Measurements from ENCODE around the gene SCARB1.

Gene SCARB1

DNA sequence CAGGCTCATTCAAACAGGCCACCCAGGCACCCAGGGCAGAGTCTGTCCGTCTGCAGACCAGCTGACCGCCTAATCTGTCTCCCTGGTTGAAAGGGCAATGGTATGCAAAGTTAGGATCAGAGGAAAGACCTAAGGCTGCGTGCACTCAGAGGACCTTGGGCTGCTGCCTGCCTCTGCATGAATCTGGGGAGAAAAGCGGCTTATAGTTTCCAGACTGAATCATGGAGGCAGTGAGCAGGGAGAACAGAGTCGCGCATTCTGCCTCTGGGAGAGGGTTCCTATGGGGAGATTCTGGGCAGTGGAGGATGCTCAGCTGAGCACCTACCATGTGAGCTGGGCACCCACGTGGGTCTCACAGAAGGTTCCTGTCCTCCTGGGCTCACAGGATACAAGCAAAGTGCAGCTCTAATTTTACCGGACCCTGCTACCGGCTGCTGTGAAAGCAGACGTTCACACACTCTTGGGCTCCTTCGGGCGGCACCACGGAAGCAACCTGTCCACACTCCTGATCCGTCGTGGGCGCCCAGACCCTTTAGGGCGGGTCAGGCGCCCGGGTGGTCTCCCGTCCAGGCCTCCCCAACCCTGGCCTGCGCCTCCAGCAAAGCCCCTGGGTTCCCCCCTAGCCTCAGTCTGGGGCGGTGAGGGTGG is 772 bp downstream of the SCARB1 start:
- no peak for DNase-seq (ENCODE audit: low read depth, low spot score)

DNA sequence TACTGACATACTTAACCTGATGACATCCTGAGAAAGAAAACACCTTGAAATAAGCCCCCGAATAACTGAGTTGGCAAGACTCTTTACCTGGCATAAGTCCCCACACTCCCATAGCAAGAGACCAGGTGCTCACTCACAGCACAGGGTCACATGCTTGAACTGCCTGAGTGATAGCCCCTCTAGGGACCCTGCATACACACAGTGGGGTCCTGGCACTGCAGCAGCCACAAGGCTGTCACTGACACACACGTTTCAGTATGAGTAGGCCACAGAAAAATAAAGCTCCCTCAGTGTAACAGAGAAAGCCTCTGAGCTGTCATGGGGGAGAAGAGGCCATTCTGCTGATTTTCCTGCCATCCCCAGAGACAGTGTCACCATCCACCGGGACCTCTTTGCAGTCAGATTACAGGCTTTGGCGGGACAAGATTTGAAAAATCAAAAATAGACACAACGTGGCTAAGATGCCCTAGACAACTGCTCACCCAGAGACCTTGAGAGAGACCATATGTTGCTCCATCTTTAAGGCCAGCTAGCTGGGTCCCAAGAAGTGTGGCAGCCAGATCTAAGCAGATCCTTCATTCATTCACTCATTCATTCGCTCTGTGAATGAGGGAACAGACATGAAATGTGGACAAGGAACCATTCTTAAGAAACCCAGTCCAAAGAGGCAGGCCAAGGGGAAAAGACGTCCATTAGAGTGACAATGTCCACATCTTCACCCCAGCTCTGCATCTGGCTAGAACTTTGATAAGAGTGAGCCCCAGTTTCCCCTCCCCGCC is 1.6 kb downstream of the SCARB1 start:
- DNase-seq (ENCODE audit: low read depth, low spot score), result no peak

DNA sequence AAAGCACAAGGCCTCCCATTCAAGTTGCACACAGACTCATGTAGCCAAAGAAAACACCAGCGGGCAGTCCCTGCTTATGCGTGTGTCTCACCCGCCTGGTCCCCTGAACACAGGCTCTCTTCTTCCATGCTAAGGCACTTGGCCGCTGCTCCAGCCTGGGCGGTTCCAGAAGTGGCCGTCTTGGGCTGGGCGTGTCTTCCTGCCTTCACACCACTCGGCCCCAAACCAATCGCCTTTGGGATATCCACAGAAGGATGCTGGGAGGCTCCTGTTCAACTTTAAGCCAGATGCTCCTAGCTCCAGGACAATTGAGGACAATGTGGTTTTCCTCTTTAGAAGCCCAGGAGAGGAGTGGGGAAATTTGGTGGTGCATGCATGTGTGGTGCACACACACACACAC is 2.2 kb downstream of the SCARB1 start:
- DNase-seq (ENCODE audit: low read depth, low spot score), result no peak

DNA sequence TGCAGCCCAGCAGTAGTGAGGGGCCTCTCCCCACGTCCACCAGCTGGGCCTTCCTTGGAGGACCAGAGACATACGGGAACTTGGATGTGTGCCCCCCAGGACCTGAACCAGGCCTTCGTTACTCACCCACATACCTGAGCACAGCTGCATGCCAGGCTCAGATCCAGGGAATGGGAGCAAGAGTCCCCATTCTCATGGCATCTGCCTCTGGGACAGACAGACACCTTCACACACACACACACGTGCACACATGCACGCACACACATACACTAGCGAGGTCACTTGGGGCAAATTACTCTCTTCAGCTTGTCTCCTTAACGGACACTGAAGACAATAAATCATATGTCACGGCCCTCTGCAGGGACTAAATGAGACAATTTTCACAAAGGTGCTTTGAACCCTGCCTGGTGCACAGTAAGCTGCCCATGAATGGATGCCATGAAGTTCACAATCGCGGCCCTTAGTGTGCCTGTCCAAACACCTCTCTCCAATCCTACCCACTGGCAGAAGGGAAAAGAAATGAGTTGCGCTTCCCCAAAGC is 5.7 kb downstream of the SCARB1 start:
- DNase-seq (ENCODE audit: low read depth, low spot score), result no peak

DNA sequence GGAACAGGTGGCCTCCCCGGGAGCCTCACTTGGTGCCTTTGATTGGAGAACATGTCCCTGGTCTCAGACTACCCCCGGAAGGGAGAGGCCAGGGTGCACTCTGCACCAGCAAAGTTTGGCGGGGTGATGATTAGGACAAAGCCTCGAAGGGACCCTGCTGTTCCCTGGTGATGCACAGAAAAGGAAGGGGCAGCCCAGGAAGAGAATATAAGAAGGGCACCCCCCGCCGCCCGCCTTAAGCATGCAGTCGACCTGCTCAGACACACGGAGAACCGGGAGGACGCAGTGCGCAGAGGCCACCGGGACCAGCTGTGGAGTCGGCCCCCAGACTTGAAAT is 6.9 kb downstream of the SCARB1 start:
- DNase-seq (ENCODE audit: low read depth, low spot score), result no peak

DNA sequence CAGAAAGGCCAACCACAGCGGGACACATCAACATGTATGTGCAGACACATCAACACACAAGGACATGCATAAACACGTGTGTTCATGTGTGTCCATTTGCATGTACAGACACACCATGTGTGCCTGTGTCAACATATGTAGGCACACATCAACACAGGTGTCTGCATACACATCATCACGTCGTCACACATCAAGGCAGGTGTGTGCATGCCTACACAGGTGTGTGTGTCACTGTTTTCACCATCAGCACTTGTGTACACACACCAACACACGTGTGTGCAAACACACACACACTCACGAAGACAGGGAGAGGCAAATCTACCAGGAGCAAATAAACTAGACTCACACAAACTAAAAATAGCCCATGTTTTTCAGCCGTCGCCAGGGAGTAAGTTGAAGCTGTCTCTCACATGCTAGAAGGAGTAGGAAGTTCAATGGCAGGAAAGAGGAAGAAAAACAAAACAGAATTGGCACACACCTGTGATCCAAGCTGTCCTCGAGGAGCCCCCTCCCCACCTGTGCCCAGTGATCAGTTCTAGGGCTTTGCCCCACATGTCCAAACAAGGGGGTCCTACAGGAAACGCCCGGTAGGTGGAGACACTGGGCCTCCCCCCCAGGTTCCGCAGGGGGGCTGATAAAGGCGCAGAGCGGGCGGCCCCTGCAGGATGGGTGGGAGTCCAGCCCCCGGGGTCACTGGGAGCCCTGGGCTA is 7.4 kb downstream of the SCARB1 start:
- no peak for DNase-seq (ENCODE audit: low read depth, low spot score)

DNA sequence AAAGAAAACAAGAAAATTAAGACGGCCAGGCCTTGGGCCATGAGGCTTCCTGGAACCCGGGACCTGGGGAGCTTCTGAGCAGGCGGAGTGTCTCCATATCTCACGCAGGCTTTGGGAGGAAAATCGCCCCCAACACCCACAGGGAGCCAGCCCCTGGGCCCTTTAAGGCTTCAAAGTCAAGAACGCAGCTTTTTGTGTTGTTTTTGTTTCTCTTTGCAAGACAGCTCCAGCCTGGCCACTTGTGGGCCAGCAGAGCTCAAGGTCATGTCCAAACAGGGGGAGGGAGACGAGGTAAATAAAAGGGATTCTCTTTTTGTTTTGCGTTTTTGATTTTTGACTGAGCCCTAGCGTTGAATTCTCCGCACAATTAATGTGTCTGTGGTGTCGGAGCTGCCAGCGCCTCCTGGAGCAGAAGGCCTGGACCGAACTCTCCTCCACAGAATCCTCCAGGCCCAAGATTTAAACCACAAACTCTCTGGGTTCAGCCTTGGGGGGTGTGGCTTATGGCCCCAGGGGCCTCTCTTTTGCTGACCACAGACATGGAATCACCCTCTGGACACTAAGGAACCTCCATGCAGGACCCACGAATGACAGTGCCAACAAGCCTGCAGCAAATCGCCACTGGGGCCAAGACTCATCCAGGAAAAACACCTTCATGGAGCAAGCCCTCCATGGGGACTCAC is 8.2 kb downstream of the SCARB1 start:
- no peak for DNase-seq (ENCODE audit: low read depth, low spot score)

DNA sequence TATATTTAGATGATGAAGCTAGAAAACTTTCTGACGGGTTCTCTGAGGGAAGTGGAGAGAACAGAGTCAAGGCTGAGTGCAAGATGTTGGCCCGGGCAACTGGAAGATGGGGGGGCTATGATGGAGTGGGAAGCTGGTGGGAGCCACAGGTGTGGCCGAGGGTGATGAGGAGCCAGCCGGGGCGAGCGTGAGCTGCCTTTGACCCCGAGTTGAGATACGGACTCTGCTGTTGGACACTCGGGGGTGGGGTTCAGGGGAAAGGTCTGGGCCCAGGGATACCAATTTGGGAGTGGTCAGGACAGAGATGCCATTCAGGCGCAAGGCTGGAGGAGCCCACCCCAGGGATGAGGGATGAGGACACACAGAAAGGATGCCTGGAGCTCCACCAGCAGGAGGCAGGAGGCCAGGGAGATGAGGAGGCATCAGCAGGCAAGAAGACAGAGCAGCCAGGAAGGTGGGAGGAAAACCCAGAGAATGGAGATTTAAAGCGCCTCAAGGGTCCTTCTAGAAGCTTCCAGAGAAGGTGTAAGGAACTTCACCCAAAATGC is 9.0 kb downstream of the SCARB1 start:
- DNase-seq (ENCODE audit: low read depth, low spot score), result no peak

DNA sequence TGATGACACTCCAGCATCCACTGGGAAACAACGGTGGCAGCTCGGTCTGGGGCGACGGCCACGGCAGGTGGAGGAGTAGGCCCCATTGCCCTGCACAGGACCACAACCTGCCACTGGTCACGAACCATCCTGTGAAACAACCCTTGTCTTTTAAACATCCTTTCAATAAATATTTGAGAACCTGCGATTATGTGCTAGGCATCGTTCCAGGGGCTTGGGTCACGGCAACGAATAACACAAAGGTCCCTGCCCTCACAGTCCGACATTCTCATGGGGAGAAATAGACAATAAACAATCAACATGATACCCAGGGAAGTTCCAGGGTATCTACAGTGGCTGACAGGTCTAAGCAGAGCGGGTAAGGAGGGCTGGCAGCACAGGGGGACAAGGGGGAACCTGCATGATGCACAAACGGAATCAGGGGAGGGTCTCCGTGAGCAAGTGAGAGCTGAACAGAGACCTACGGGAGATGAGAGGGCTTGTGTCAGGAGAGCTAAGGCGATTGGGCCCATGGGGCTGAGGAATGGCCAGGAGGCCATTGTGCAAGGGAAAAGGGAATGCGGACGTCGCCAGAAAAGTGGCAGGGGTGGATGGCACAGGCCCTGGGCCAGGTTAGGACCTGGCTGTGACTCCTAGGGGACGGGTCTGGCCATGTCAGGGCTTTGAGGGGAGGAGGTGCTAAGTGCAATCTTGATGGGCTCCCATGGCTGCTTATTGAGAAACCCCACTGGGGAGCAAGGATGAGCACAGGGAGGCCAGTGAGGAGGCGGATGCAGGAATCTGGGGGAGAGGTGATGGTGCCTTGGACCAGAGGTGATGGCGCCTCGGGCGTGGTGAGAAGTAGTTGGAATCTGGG is 9.7 kb downstream of the SCARB1 start:
- no peak for DNase-seq (ENCODE audit: low read depth, low spot score)

DNA sequence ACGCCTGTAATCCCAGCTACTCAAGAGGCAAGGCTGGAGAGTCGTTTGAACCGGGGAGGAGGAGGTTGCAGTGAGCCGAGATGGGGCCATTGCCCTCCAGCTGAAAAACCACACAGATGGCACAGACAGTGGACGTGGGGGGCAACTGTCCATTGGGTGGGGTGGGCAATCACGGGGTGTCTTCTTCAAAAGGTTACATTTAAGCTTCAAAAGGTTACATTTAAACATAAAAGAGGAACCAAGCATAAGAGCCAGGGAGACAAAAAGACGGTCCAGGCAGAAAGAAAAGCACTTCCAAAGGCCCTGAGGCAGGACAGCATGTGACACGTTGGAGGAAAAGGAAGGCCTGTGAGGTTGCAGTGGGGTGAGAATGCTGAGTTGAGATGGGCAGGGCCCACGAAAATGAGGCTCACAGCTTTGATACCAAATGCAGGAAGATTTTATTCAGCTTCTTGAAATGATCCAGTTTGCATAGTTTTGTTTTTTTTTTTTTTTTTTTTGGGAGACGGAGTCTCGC is 10.7 kb downstream of the SCARB1 start:
- DNase-seq (ENCODE audit: low read depth, low spot score), result no peak

DNA sequence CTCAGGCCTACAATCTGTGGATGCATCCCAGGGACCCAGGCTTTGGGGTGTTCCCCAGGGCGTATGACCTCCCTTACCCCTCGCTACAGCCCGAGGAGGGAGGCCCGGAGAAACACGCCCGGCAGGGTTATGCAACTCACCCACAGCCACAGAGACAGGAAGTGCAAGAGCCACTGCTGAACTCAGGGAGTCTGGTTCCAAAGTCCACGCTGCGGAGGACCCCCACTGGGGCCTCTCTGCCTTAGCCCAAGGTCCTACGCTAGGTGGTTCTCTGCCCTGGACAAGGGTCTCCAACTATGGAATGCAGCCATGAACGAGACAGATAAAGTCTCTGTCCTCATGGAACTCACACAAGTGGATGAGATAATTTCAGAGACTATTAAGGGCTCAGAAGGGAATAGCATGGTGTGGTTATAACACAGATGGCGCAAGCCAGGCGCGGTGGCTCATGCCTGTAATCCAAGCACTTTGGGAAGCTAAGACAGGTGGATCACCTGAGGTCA is 11.3 kb downstream of the SCARB1 start:
- DNase-seq (ENCODE audit: low read depth, low spot score), result no peak

DNA sequence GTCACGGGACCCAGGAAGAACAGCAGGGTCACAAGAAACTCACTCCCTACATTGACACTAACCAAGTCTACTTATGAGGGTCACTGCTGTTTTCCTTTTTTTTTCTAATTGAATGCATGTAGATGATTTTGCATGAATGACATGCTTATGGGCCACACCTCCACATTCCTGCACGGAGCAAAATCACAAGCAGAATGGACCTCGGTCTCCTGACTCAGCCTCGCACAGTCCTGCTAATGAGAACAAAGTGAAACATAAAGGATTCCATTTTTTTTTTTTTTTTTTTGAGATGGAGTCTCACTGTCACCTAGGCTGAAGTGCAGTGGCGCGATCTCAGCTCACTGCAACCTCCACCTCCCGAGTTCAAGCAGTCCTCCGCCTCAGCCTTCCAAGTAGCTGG is 12.3 kb downstream of the SCARB1 start:
- no peak for DNase-seq (ENCODE audit: low read depth, low spot score)

DNA sequence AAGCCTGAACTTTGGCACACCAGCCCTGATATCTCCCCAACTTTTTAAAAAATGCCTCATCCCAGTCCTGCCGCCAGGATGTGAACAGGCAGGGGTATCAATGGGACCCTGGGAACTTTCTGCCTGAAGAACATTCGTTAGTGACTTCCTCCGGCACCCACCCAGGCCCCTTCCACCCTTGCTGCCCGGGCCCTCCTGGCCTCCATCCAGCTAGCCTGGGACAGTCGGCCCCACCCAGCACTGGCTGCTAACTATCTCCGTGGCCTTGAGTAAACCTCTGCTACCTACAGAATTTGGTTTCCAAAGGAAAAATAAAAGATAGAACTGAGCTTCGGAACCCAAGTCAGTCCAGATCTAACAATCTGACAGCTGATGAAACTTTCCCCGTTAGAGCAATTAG is 14.3 kb downstream of the SCARB1 start:
- DNase-seq (ENCODE audit: low read depth, low spot score), result no peak

DNA sequence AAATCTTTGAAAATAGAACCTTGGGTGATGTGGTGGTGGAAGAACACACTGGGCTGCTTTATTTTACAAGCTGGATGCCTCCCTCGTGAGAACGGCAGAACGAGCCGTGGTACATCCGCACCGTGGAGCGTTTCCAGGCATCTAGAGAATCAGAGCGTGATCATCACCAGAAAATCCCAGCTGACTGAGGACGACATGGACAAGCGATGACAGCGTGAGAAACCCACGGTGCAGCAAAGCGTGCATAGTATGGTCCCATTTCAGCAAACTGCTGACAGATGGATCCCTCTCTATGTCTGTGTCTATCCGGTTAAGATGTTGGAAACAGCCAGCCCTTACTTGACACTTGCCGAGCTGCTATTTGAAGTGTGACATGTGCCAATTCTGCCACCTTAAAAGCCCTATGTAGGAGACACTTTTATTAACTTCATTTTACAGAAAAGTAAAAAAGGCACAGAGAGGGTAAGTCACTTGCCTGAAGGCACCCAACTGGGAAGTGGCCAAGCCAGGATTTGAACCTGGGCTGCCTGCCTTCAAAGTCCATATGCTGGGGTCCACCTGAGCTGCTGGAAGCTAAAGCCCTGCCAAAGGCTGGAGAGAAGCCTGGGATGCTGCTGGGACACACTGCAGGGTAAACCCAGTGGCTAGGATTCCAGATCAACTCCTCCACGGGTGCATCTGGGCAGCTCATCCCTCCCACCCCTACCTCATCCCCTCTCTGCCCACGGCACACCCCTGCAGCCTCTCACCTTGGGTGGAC is 14.9 kb downstream of the SCARB1 start:
- DNase-seq (ENCODE audit: low read depth, low spot score), result no peak

DNA sequence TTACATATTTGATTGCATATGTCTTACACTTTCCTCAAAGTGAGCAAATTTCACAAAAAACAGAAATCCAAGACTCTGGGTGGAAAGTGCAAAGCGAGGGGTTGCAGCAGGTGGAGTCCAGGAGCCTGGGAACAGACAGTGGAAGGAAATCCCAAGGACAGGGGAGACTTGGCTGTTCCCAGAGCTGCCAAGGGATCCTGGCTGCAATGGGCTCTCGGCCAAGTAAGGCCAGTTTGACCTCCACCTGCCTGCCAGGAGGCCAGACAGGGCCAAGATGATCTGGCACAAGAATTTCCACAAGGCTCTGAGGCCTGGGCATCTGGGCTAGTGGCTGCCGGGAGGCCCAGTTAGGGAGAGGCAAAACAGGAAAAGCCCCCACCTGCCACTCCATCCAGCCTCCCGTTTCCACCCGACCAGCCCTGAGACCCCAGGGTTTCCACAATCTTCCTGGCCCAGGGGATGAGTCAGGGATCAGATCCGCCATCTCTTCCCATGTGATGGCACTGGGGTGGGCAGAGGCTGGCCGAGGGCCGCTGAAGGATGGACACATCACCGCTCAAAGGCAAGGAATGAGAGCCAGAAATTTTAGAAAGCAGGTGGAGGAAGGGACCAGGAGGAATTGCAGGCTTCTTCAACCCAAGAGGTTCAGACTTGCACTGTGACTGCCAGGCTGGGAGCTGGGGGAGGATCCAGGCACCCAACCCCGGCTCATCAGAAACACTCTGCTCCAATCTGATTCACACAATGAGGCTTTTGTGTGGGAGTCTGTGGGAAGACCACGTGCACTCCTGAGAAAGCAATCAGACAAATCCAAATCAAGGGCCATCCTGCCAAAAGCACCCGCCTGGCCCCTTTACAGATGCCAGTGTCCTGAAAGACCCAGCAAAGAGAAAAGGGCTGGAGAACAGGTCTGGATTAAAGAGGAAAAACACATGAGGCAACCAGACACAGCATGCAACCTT is 16.3 kb downstream of the SCARB1 start:
- DNase-seq (ENCODE audit: low read depth, low spot score), result no peak

DNA sequence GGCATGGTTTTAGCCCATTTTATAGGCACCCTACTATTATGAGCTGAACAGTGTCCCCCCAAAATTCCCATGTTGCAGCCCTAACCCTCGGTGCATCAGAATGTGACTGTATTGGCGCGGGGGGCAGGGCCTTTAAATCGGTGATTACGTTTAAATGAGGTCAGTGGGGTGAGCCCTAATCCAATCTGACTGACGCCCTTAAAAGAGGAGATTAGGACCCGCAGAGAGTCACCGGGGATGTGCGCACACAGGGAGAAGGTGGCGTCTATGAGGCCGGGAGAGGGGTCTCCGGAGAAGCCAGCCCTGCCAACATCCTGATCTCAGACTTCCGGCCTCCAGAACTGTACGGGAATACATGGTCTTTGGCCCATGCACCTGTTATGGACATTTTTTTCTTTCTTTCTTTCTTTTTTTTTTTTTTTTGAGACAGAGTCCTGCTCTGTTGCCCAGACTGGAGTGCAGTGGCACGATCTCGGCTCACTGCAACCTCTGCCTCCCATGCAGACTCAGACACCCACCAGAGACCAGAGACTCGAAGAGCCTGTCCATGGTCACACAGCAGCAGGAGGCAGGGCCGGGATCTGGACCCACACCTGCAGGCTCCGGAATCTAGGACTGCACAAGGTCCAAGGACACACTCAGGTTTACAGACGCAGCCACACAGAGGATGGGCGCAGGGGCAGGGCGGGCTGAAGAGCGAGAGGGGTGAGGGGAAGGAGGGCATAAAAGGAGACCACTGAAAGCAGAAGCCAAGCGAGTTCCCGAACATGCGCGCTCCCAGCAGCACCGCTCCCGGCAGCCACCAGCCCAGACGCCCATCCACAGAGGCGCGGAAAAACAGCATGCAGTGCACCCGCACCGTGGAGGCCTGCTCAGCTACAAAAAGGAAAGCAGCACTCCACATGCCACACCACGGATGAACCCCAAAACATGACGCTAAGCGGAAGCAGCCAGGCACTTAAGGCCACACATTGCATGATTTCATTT is 19.0 kb downstream of the SCARB1 start:
- DNase-seq (ENCODE audit: low read depth, low spot score), result no peak

DNA sequence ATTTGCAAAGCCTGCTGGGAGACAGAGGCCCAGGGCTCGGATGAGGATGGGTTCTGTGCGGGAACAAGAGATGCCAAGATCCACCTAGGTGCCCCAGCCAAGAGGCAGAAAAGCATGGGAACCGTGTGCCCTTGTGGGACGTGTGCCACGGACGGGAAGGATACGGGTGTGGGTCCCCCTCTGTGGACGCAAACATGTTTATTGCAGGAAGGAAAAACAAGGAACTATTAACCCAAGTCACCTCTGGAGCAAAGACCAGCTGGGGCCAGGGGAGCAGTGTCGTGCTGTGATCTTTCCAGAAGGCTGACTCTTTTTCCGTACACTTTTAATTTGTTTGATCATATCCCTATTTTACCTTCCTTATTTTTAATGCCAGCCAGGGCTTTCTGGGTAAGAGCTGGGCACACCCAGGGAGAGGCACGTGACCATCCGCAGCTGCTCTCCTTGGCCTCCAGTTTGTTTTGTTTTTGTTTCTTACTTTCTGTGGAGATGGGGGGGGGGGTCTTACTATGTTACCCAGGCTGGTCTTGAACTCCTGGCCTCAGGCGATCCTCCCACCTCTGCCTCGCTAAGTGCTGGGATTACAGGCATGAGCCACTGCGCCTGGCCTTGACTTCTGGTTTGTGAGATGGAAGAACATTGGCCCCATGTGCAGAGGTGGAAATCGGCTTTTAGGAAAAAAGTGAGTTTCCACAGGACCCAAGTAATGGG is 20.7 kb downstream of the SCARB1 start:
- DNase-seq (ENCODE audit: low read depth, low spot score), result no peak

Measured in activated naive CD8-positive, alpha-beta T cell treated with anti-CD3 and anti-CD28 coated beads, Interleukin-2, amount 50 U/mL, for 16 hours (primary cell).